ENCODE data around the gene MRGPRE. TPM values are rescaled to one million over a fixed set of nuclear protein-coding genes. Genes with fewer than 3 reads are reported as not detected.

The MRGPRE gene
- total RNA-seq, 2 donors from 2014 or later, result not detected

- TF ChIP-seq CTCF (IDR thresholded peaks at IDR 0.05), result no peak
- intact Hi-C loops (cut with DNase I), result no loop called here
These were observed 25.4 kb downstream of the MRGPRE start for GRCh38 chr11:3206922-3207204.

DNA sequence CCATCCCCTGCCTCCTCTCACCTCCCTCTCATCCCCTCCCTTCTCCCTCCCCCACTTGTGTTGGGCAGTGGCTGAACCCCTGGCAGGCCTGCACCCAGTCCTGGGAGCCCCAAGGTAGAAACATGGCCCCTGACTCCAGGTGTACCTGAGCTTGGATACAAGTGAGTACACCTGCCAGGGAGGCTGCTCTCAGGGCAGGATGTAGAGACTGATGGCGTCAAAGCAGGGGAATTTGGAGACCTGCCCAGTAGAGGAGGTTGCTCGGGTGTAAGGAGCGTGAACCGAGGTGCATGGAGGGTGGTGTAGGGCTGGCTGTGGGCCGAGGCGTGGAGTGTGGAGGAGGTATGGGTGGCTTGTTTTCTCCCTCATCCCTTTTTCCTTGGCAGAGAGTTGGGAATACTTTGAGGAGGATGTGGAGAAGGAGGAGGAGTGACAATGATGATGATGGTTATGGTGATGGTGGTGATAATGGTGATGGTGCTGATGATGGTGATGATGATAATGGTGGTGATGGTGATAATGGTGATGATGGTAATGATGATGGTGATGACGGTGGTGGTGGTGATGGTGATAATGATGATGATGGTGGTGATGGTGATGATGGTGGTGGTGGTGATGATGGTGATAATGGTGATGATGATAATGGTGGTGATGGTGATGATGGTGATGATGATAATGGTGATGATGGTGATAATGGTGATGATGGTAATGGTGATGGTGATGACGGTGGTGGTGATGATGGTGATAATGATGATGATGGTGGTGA lies 25.9 kb downstream of the MRGPRE start:
- no peak overlapping the region for H3K4me3 ChIP-seq
- H3K27me3 ChIP-seq, result peaks cover 17% of the 10 kb centered on the region
- H3K27ac ChIP-seq, result no peak overlapping the region
- DNase-seq, result no peak
- no peaks in the 10 kb centered on the region for H3K4me1 ChIP-seq
- no peak for TF ChIP-seq CTCF (IDR thresholded peaks at IDR 0.05)
- H3K9ac ChIP-seq (ENCODE audit: low read depth in 2 of 2, low read length in 2 of 2), result no peak overlapping the region
- H3K9me3 ChIP-seq, result no peaks in the 10 kb centered on the region
- intact Hi-C loops (cut with DNase I), result no loop called here
- no peaks in the 10 kb centered on the region for H3K36me3 ChIP-seq

More at GRCh38 chr11:3206922-3207204, 25.4 kb downstream of the MRGPRE start:
- no peak overlapping the region for H3K27ac ChIP-seq
- no peaks in the 10 kb centered on the region for H3K36me3 ChIP-seq
- no peak for DNase-seq
- H3K4me3 ChIP-seq, result no peak overlapping the region
- no peaks in the 10 kb centered on the region for H3K4me1 ChIP-seq
- H3K9ac ChIP-seq (ENCODE audit: low read depth in 2 of 2, low read length in 2 of 2), result no peak overlapping the region
- H3K27me3 ChIP-seq, result peaks cover 17% of the 10 kb centered on the region
- H3K9me3 ChIP-seq, result no peaks in the 10 kb centered on the region

GRCh38 chr11:3205261-3206155 lies 26.7 kb downstream of the MRGPRE start:
- H3K36me3 ChIP-seq, result no peaks in the 10 kb centered on the region
- H3K9ac ChIP-seq (ENCODE audit: low read depth in 2 of 2, low read length in 2 of 2), result no peak overlapping the region
- no peak for DNase-seq
- no peaks in the 10 kb centered on the region for H3K4me1 ChIP-seq
- no peak overlapping the region for H3K4me3 ChIP-seq
- no peaks in the 10 kb centered on the region for H3K9me3 ChIP-seq
- peaks cover 17% of the 10 kb centered on the region for H3K27me3 ChIP-seq
- intact Hi-C loops (cut with DNase I), result no loop called here
- TF ChIP-seq CTCF (IDR thresholded peaks at IDR 0.05), result no peak
- no peak overlapping the region for H3K27ac ChIP-seq

DNA sequence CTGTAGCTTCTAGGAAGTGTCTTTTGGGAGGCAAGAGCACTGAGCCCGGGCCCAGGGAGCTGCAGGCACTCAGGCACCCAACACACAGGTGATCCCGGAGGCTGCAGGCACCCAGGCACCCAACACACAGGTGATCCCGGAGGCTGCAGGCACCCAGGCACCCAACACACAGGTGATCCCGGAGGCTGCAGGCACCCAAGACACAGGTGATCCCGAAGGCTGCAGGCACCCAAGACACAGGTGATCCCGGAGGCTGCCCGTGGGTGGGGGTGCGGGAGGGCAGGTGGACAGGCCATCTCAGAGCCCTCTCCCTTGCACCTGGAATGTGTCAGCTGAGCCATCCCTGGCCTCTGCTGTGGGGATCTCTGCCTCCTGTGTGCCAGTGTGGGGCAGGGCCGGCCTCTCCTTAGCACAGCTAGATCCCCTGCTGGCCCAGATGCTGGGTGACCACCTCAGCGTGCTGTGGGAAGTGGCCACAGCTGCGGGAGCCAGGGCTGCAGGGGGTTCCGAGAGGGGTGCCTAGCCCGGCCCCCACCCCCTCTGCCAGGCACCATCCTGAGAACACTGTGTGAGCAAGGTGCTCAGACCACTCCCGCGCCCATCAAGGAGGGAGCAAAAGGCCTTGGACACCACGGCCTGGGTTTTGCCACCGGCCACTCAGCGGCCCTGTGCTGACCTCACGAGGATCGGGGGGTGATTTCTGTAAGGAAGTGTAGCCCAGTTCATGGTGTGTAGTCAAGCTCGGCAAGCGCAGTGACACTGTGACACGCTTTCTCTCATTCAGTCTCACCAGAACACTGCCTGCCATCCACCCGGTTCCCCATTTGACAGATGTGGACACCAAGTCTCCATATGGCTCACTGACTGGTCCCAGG lies 27.8 kb downstream of the MRGPRE start:
- intact Hi-C loops (cut with DNase I), result no loop called here
- H3K27me3 ChIP-seq, result peaks cover 17% of the 10 kb centered on the region
- H3K9ac ChIP-seq (ENCODE audit: low read depth in 2 of 2, low read length in 2 of 2), result no peak overlapping the region
- no peak for TF ChIP-seq CTCF (IDR thresholded peaks at IDR 0.05)
- H3K4me1 ChIP-seq, result no peaks in the 10 kb centered on the region
- no peak overlapping the region for H3K27ac ChIP-seq
- H3K4me3 ChIP-seq, result no peak overlapping the region
- no peak for DNase-seq
- H3K36me3 ChIP-seq, result no peaks in the 10 kb centered on the region
- no peaks in the 10 kb centered on the region for H3K9me3 ChIP-seq

Data from colonic mucosa (tissue), 4 donors.